Activated T-cell treated with anti-CD3 and anti-CD28 coated beads for 1 hour (primary cell): Measurements from ENCODE around the gene MRFAP1.
"Not testable (repeated sequence)": the region's sequence is repeated elsewhere in the genome, so short reads cannot be mapped to it uniquely, and the experiment has no call there.

Source experiments
- DNase-seq: peaks from one replicate; pipeline ENCODE4 v3.0.0-alpha.2; 2020; ENCODE audit warnings: low read depth

MRFAP1 gene

GRCh38 chr4:6668391-6668790 is 27.9 kb downstream of the MRFAP1 start:
- no peak for DNase-seq

GRCh38 chr4:6671648-6672047 is 31.2 kb downstream of the MRFAP1 start:
- no peak for DNase-seq

- DNase-seq = no peak
Observed at GRCh38 chr4:6672131-6672530, 31.6 kb downstream of the MRFAP1 start.

DNA sequence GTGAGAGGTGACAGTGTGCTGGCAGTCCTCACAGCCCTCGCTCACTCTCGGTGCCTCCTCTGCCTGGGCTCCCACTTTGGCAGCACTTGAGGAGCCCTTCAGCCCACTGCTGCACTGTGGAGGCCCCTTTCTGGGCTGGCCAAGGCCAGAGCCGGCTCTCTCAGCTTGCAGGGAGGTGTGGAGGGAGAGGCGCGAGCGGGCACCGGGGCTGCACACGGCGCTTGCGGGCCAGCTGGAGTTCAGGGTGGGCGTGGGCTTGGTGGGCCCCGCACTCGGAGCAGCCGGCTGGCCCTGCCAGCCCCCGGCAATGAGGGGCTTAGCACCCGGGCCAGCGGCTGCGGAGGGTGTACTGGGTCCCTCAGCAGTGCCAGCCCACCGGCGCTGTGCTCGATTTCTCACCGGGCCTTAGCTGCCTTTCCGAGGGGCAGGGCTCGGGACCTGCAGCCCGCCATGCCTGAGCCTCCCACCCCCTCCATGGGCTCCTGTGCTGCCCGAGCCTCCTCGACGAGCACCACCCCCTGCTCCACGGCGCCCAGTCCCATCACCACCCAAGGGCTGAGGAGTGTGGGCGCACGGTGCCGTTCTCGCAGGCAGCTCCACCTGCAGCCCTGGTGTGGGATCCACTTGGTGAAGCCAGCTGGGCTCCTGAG is 32.2 kb downstream of the MRFAP1 start:
- not testable (repeated sequence) for DNase-seq

GRCh38 chr4:6673191-6673659 is 32.7 kb downstream of the MRFAP1 start:
- not testable (repeated sequence) for DNase-seq

DNA sequence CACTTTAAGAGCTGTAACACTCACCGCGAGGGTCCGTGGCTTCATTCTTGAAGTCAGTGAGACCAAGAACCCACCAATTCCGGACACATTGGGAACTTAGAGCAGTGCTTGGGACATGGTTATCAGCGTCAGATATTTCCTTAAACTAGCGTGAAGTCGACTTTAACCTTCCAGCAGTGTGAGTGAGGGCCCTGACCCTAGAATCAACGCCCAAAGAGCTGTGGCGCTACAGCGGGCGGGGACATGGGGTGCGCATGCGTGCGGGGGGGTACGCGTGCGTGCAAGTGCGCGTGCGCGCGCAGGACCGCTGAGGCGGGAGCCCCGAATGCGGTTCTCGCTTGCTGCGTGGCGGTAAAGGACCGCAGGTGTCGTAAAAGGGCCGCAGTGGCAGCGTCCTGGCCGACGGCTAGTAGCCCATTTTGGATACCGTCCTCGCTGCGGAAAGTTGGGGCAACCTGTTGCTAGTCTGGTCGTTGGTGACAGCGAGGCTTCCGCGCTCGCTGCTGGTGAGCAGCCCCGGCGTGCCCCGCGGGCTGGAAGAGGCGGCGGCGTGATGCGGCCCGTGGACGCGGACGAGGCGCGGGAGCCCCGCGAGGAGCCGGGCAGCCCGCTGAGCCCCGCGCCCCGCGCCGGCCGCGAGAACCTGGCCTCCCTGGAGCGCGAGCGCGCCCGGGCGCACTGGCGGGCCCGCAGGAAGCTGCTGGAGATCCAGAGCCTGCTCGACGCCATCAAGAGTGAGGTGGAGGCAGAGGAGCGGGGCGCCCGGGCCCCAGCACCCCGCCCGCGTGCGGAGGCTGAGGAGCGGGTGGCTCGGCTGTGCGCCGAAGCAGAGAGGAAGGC is 33.4 kb downstream of the MRFAP1 start:
- DNase-seq = peak; percentile 89

GRCh38 chr4:6674500-6675149 is 34.1 kb downstream of the MRFAP1 start:
- peak; percentile 51 for DNase-seq

- DNase-seq = no peak
Observed at GRCh38 chr4:6676722-6677558, 36.5 kb downstream of the MRFAP1 start.

DNA sequence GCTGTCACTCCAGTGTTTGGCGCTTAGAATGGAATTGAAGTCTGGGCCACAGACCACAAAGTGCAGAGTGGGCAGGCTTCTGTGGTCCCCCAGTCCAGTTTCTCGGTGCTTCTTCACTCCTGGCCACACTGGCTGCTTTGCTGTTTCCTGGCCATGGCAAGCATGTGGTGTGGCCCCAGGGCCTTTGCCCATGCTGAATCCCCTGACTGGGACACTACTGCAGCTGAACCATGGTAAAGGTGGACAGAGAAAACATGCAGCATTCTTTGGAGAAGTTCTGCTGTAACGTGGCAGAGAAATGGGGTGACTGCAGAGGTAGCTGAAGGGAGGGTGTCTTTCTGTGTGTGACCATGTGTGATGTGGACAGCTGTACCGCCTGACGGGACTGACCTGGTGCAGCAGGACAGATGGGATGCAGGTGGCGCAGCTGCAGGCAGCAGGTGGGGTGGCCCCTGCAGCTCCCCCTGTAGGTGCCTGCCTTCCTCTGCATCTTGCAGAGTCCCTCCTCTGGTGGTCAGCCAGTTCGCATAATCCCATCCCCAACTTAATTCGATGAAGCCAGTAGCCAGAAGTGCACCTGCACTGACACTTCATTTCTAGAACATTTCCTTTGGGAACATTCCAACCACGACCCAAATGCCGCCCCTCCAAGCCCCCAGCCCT is 40.0 kb downstream of the MRFAP1 start:
- DNase-seq = no peak

GRCh38 chr4:6681191-6681590 is 40.7 kb downstream of the MRFAP1 start:
- no peak for DNase-seq

GRCh38 chr4:6682862-6683590 is 42.5 kb downstream of the MRFAP1 start:
- DNase-seq = no peak

DNA sequence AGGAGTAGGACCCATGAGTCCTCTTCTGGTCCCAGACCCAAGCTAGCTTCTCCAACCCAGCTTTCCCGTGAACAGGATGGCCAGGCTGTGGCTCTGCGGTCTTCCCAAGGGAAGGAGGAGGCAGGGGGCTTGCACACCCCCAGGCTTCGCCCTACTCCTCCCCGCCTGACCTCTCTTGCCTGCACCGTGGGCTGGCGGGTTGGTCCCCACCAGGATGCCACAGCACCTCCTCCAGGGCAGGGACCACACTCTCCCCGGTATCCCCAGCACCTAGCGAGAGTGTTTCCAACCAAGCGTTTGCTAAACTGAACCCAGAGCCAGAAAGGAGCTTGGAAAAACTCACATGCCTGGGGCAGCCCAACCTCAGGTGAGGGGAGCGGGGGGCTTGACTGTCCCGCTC is 44.2 kb downstream of the MRFAP1 start:
- DNase-seq = no peak

GRCh38 chr4:6686104-6686787 is 45.8 kb downstream of the MRFAP1 start:
- DNase-seq = no peak

GRCh38 chr4:6687947-6688878 is 47.7 kb downstream of the MRFAP1 start:
- no peak for DNase-seq

DNA sequence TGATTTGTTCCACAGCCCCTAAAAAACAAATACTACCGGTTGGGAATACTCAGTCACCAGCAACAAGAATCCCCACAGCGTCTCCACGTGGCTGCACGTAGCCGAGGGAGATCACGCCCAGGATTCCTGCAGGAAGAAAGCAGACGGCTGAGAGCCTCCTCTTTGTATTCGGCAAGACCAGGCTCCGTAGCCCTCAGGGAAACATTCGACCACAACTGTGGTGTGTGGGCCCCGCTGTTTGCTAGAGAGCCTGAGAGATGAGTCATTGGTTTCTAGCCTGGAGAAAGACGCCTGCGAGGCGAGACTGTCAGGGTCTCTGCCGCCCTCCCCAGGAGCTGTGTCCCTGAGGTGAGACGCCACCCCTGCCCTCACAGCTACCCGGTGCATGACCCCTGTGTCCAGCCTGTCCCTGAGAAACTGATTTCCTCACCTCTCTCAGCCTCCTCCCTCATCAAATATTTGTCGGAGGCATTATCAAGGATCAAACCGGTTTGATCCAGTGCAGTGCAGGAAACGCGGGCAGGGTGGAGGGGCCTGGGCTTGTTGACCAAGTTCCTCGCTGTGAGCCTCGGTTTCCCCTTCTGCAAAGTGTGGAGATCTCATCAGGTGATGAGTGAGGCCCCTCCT is 48.5 kb downstream of the MRFAP1 start:
- peak; percentile 59 for DNase-seq

GRCh38 chr4:6689506-6689960 is 49.0 kb downstream of the MRFAP1 start:
- no peak for DNase-seq
